Natural killer cell (primary cell): ENCODE measurements around the gene FAIM2. TPM values are rescaled to one million over a fixed set of nuclear protein-coding genes. Genes with fewer than 3 reads are reported as not detected.

Experiments used
- ATAC-seq, 3 donors: fragments of 150-1000 bp in 2 of 3; fragments of 200-7000 bp in 1 of 3; cut with Tn5 transposase; 1 replicate in 1 of 3; 2 replicates in 2 of 3; pipeline ENCODE4 v1.10.0; 2021; ENCODE audit warnings: mild to moderate bottlenecking in 2 of 3, moderate library complexity in 2 of 3
- DNase-seq, 2 donors: peaks; one replicate each; pipeline versions ENCODE4 v3.0.0 to v3.0.0-alpha.2; 2013 to 2021; ENCODE audit warnings: mixed read lengths in 1 of 2
- H3K27ac ChIP-seq: one replicate; pipeline ENCODE4 v1.5.1; 2013; ENCODE audit warnings: mild to moderate bottlenecking, low read length
- H3K27me3 ChIP-seq: one replicate; pipeline ENCODE4 v1.6.1; 2013; ENCODE audit warnings: low read length; ENCODE audit not compliant: control insufficient read depth, insufficient read depth
- H3K36me3 ChIP-seq: one replicate; pipeline ENCODE4 v1.6.1; 2013; ENCODE audit warnings: low read length; ENCODE audit not compliant: control insufficient read depth, insufficient read depth
- H3K4me1 ChIP-seq: one replicate; pipeline ENCODE4 v1.6.1; 2013; ENCODE audit warnings: low read length; ENCODE audit not compliant: control insufficient read depth, insufficient read depth
- H3K4me3 ChIP-seq: one replicate; pipeline ENCODE4 v1.5.1; 2013; ENCODE audit warnings: low read length
- H3K9me3 ChIP-seq: one replicate; pipeline ENCODE4 v1.6.1; 2013; ENCODE audit warnings: low read length; ENCODE audit not compliant: control insufficient read depth, insufficient read depth
- H3K27ac Mint-ChIP-seq, 2 donors: one replicate each; pipeline ENCODE4 v1.8.0; 2022; ENCODE audit warnings: mild to moderate bottlenecking in 2 of 2, mixed read lengths in 2 of 2, moderate library complexity in 1 of 2
- H3K27me3 Mint-ChIP-seq, 2 donors: one replicate each; pipeline ENCODE4 v1.8.0; 2022; ENCODE audit warnings: low read depth in 2 of 2, mixed read lengths in 2 of 2
- H3K36me3 Mint-ChIP-seq: one replicate; pipeline ENCODE4 v1.8.0; 2022; ENCODE audit warnings: mixed read lengths
- H3K4me1 Mint-ChIP-seq, 2 donors: one replicate each; pipeline ENCODE4 v1.8.0; 2022; ENCODE audit warnings: mixed read lengths in 2 of 2
- H3K4me3 Mint-ChIP-seq: one replicate; pipeline ENCODE4 v1.8.0; 2022; ENCODE audit warnings: mild to moderate bottlenecking, moderate library complexity, mixed read lengths
- H3K9me3 Mint-ChIP-seq, 2 donors: one replicate each; pipeline ENCODE4 v1.8.0; 2022; ENCODE audit warnings: mixed read lengths in 2 of 2
- WGBS: methylation state at CpG from one replicate; pipeline ENCODE4 v1.1.7; 2013; ENCODE audit warnings: missing lambda C conversion rate; ENCODE audit not compliant: insufficient coverage; 5-methylcytosine and 5-hydroxymethylcytosine counted together
- intact Hi-C: fragments of 100-400 bp; cut with micrococcal nuclease; formaldehyde crosslinking; loops from one replicate; pipeline ENCODE4 v1.14.2; 2022
- total RNA-seq, 4 donors: library from RNA; stranded (reverse); fragments of 120-200 nt in 1 of 4; gene quantifications; one replicate each; pipeline versions ENCODE4 v1.2.3 to v1.2.4, GENCODE V29; 2013 to 2022
- TF ChIP-seq, protein P1 (sequence below): fragments of 200-600 bp; IDR thresholded peaks from one replicate; pipeline ENCODE4 v1.8.0; 2022; ENCODE audit warnings: antibody characterized with exemption

The FAIM2 gene
- total RNA-seq, 3 donors from 2014 or later (not counting 1 experiment from before 2014, with no cell fraction given): 0.09 to 0.57 TPM; not detected in 1

GRCh38 chr12:49929581-49929980 lies 25.9 kb upstream of the FAIM2 start:
- H3K27me3 Mint-ChIP-seq: peaks cover 3 to 8% of the 10 kb centered on the region in 2 donors
- ATAC-seq: no peak

GRCh38 chr12:49928471-49928870 lies 24.8 kb upstream of the FAIM2 start:
- Histone ChIP-seq H3K27me3 (no peaks in the 10 kb centered on the region), H3K9me3 (no peaks in the 10 kb centered on the region), H3K27ac (no peak overlapping the region), H3K4me3 (no peak overlapping the region), H3K36me3 (no peaks in the 10 kb centered on the region), H3K4me1 (no peaks in the 10 kb centered on the region)
- Mint-ChIP-seq H3K9me3 (no peaks in the 10 kb centered on the region), H3K4me1 (no peaks in the 10 kb centered on the region), H3K36me3 (no peaks in the 10 kb centered on the region), H3K27ac (no peak overlapping the region), H3K27me3 (peaks cover 0 to 6% of the 10 kb centered on the region in 2 donors), H3K4me3 (no peak overlapping the region)
- WGBS: 96% methylated on average over 6 of the region's 6 CpGs
- intact Hi-C loops: no loop called here
- TF ChIP-seq, protein P1, sequence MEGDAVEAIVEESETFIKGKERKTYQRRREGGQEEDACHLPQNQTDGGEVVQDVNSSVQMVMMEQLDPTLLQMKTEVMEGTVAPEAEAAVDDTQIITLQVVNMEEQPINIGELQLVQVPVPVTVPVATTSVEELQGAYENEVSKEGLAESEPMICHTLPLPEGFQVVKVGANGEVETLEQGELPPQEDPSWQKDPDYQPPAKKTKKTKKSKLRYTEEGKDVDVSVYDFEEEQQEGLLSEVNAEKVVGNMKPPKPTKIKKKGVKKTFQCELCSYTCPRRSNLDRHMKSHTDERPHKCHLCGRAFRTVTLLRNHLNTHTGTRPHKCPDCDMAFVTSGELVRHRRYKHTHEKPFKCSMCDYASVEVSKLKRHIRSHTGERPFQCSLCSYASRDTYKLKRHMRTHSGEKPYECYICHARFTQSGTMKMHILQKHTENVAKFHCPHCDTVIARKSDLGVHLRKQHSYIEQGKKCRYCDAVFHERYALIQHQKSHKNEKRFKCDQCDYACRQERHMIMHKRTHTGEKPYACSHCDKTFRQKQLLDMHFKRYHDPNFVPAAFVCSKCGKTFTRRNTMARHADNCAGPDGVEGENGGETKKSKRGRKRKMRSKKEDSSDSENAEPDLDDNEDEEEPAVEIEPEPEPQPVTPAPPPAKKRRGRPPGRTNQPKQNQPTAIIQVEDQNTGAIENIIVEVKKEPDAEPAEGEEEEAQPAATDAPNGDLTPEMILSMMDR: no peak
- no peak for ATAC-seq
- no peak for DNase-seq

More at GRCh38 chr12:49929581-49929980, 25.9 kb upstream of the FAIM2 start:
- Histone ChIP-seq H3K9me3 (no peaks in the 10 kb centered on the region), H3K27ac (no peak overlapping the region), H3K4me3 (no peak overlapping the region), H3K36me3 (no peaks in the 10 kb centered on the region), H3K4me1 (no peaks in the 10 kb centered on the region), H3K27me3 (no peaks in the 10 kb centered on the region)
- no peaks in the 10 kb centered on the region for H3K4me1 Mint-ChIP-seq
- no peak for DNase-seq
- intact Hi-C loops: no loop called here
- no peaks in the 10 kb centered on the region for H3K9me3 Mint-ChIP-seq
- 91% methylated on average over 7 of the region's 7 CpGs for WGBS
- TF ChIP-seq, protein P1: no peak
- no peaks in the 10 kb centered on the region for H3K36me3 Mint-ChIP-seq
- H3K27ac Mint-ChIP-seq: no peak overlapping the region
- no peak overlapping the region for H3K4me3 Mint-ChIP-seq

GRCh38 chr12:49925433-49926204 lies 21.9 kb upstream of the FAIM2 start:
- Mint-ChIP-seq H3K4me3 (no peak overlapping the region), H3K27me3 (peaks cover 0 to 9% of the 10 kb centered on the region in 2 donors), H3K36me3 (no peaks in the 10 kb centered on the region), H3K9me3 (no peaks in the 10 kb centered on the region), H3K4me1 (no peaks in the 10 kb centered on the region), H3K27ac (no peak overlapping the region)
- intact Hi-C loops: no loop called here
- Histone ChIP-seq H3K36me3 (no peaks in the 10 kb centered on the region), H3K27me3 (no peaks in the 10 kb centered on the region), H3K4me3 (no peak overlapping the region), H3K4me1 (no peaks in the 10 kb centered on the region), H3K9me3 (no peaks in the 10 kb centered on the region), H3K27ac (no peak overlapping the region)
- TF ChIP-seq, protein P1: no peak
- DNase-seq (no peak), ATAC-seq (peak in 1 of 3 donors; percentile 33)
- 94% methylated on average over 11 of the region's 11 CpGs for WGBS
